Measurements from ENCODE around the gene FRS3.
"Not testable (repeated sequence)": the region's sequence is repeated elsewhere in the genome, so short reads cannot be mapped to it uniquely, and the experiment has no call there.

FRS3 gene

DNA sequence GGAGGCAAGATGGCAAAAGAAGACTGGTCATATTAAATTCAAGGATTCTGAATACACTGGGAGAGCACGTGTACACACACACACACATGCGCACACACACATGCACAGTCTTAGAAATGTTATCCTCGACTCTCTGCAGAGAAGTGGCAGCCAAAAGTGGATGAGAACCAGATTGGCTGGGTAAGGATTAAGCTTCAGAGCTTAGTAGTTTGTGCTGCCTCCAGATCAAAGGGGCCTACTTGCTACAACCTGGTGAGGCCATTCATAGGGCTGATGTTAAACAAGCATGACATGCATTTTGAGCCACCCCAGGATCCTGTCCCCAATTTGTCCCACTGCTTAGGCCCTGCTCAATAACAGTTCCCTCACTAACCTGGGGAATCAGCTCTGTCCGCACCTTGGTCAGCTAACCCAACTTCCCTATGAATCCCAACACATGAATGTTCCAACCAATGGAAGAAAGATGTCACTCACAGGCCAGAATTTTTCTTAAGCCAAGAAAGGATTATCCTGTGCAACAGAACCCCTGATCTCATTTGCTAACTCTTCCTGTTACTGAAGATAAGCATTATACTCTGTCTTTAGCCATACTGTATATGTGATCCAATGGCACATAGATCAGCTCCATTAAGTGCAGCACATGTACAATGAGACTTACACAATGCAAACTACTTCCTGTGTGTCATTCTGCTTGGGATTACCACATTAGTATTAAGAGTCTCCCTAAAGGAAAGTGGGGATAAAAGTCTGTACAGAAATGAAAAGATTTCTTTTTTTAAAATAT, 38.8 kb upstream of the FRS3 start:
- H3K27ac ChIP-seq: no peak overlapping the region
- TF ChIP-seq, protein P1, sequence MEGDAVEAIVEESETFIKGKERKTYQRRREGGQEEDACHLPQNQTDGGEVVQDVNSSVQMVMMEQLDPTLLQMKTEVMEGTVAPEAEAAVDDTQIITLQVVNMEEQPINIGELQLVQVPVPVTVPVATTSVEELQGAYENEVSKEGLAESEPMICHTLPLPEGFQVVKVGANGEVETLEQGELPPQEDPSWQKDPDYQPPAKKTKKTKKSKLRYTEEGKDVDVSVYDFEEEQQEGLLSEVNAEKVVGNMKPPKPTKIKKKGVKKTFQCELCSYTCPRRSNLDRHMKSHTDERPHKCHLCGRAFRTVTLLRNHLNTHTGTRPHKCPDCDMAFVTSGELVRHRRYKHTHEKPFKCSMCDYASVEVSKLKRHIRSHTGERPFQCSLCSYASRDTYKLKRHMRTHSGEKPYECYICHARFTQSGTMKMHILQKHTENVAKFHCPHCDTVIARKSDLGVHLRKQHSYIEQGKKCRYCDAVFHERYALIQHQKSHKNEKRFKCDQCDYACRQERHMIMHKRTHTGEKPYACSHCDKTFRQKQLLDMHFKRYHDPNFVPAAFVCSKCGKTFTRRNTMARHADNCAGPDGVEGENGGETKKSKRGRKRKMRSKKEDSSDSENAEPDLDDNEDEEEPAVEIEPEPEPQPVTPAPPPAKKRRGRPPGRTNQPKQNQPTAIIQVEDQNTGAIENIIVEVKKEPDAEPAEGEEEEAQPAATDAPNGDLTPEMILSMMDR (conservative IDR thresholded peaks at IDR 0.05): no peak

DNA sequence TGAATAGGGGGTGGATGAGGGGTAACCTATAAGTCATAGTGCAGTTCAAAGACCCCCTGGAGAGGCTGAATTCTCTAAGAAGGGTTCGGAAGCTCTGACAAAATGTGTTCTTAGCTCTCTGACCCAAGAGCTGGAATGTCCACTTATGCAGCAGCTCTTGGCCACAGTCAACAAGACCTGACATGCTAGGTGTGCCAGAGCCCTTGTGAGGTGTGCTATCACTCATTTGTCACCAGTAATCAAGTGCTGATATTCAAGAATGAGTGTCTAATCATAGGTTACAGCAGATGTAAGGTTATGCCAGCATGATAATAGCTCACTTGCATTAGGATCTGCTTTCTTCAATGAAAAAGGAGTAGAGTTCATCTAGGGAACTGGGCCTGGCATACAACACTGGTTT, 35.9 kb upstream of the FRS3 start:
- no peak overlapping the region for H3K27ac ChIP-seq

DNA sequence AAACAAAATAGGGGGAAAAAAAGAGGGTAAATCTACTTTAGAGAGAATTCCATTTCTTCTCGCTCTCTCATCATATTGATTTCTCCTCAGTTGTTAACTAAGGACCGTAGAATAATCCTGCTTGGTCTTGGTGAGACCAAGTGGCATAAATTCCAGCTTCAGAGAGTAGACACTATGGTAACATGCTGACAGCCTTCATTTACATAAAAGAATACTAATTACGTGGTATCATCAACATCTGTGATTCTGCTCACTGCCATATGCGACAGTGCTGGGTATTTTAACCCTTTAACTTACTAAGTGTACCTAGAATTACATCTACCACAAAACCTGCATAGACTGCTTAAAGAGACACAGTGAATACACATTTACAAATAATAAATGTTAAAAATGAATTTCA, 34.9 kb upstream of the FRS3 start:
- H3K27ac ChIP-seq: no peak overlapping the region
- TF ChIP-seq, protein P1 (conservative IDR thresholded peaks at IDR 0.05): no peak

More for the DNA sequence above, 35.9 kb upstream of the FRS3 start:
- TF ChIP-seq, protein P1 (conservative IDR thresholded peaks at IDR 0.05): no peak

DNA sequence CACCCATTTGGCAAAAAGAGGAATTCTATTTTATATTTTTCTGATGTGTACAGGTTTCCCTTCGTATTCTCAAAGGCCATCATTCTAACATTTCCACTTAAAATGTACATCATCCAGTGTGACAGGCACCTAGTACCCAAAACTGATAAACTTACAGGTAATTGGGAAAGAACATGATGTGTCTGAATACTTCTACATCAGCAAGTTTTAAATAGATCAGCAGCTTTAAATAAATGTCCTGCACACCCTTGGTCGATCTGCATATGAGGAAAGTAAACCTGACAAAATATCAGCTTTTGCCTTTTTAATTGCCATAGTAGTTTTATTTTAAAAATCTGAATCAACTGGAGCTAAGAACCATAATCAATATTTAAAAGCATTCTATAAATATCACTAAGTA, 34.3 kb upstream of the FRS3 start:
- H3K27ac ChIP-seq: no peak overlapping the region

DNA sequence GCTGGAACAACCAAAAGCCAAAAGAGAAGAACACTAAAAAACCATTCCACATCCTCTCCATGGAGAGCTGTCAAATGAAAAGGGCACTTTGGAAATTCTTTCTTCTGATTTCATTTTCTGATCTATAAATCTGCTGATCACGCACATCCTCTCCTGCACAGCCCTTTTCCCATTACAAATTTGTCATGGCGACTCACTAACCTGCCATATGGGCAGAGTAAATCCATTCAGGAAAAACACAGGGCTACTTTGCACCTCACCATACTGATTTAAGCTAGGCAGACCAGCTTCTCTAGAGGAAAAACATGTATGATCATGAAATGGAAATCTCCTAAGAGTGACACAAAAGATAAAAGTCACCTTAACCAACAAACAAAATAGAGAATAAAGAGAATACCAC, 33.8 kb upstream of the FRS3 start:
- TF ChIP-seq, protein P1 (conservative IDR thresholded peaks at IDR 0.05): no peak
- H3K27ac ChIP-seq: no peak overlapping the region

More for the DNA sequence above, 34.3 kb upstream of the FRS3 start:
- TF ChIP-seq, protein P1 (conservative IDR thresholded peaks at IDR 0.05): no peak

DNA sequence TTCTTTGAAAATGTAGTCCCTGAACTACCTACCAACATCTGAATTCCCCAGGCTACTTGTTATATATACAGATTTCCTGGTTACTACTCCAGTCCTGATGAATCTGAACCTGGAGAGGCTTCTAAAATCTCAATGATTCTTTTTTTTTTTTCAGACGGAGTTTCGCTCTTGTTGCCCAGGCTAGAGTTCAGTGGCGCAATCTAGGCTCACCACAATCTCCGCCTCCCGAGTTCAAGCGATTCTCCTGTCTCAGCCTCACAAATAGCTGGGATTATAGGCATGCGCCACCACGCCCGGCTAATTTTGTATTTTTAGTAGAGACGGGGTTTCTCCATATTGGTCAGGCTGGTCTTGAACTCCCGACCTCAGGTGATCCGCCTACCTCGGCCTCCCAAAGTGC, 32.2 kb upstream of the FRS3 start:
- not testable (repeated sequence) for H3K27ac ChIP-seq

DNA sequence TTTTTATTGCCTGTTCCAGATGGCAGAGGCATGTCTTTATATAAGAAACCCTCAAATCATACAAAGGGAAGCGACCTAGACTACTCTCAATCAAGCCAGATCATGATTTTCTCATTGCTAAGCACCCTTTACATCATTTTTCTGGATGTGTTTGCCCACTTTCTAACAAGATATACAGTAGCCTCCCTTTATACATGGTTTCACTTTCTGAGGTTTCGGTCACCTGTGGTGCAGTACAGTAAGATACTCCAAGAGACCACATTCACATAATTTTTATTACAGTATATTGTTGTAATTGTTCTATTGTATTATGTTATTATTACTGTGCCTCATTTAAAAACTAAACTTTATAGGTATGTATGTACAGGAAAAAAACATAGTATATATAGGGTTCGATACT, 31.4 kb upstream of the FRS3 start:
- TF ChIP-seq, protein P1 (conservative IDR thresholded peaks at IDR 0.05): no peak
- H3K27ac ChIP-seq: no peak overlapping the region
